ENCODE data around the gene PHACTR3.
A peak's percentile ranks its signal among the peaks of the same experiment; 100 is the strongest.
"Not testable (repeated sequence)": the region's sequence is repeated elsewhere in the genome, so short reads cannot be mapped to it uniquely, and the experiment has no call there.

The PHACTR3 gene

GRCh38 chr20:59835448-59836395, 231.4 kb downstream of the PHACTR3 start:
- no peak for DNase-seq

- DNase-seq: no peak
These were observed 232.4 kb downstream of the PHACTR3 start for GRCh38 chr20:59836767-59837166.

- no peak for DNase-seq
These were observed 233.5 kb downstream of the PHACTR3 start for GRCh38 chr20:59837623-59838394.

GRCh38 chr20:59839400-59839799, 235.1 kb downstream of the PHACTR3 start:
- no peak for DNase-seq

- no peak for DNase-seq
These were observed 241.1 kb downstream of the PHACTR3 start for GRCh38 chr20:59845472-59845871.

- no peak for DNase-seq
These were observed 243.8 kb downstream of the PHACTR3 start for GRCh38 chr20:59848182-59848581.

- DNase-seq: peak; percentile 35
These were observed 245.8 kb downstream of the PHACTR3 start for GRCh38 chr20:59850018-59850641.

GRCh38 chr20:59856526-59856925, 252.2 kb downstream of the PHACTR3 start:
- not testable (repeated sequence) for DNase-seq

GRCh38 chr20:59856941-59857340, 252.6 kb downstream of the PHACTR3 start:
- DNase-seq: not testable (repeated sequence)

- no peak for DNase-seq
These were observed 253.6 kb downstream of the PHACTR3 start for GRCh38 chr20:59857966-59858365.

GRCh38 chr20:59858425-59858824, 254.1 kb downstream of the PHACTR3 start:
- no peak for DNase-seq

- DNase-seq: no peak
These were observed 257.1 kb downstream of the PHACTR3 start for GRCh38 chr20:59861401-59861800.

GRCh38 chr20:59863058-59863457, 258.7 kb downstream of the PHACTR3 start:
- DNase-seq: no peak

- DNase-seq: no peak
These were observed 260.4 kb downstream of the PHACTR3 start for GRCh38 chr20:59864726-59865125.

- no peak for DNase-seq
These were observed 262.0 kb downstream of the PHACTR3 start for GRCh38 chr20:59866338-59866737.

GRCh38 chr20:59871096-59871495, 266.8 kb downstream of the PHACTR3 start:
- DNase-seq: no peak

- DNase-seq: no peak
These were observed 269.1 kb downstream of the PHACTR3 start for GRCh38 chr20:59873409-59873808.

- no peak for DNase-seq
These were observed 275.9 kb downstream of the PHACTR3 start for GRCh38 chr20:59880198-59880597.

GRCh38 chr20:59884494-59884893, 280.2 kb downstream of the PHACTR3 start:
- DNase-seq: no peak

GRCh38 chr20:59888050-59888449, 283.7 kb downstream of the PHACTR3 start:
- no peak for DNase-seq

GRCh38 chr20:59890035-59890434, 285.7 kb downstream of the PHACTR3 start:
- DNase-seq: not testable (repeated sequence)

GRCh38 chr20:59891581-59891980, 287.2 kb downstream of the PHACTR3 start:
- no peak for DNase-seq

- no peak for DNase-seq
These were observed 291.6 kb downstream of the PHACTR3 start for GRCh38 chr20:59895908-59896307.
